Progenitor cell of endocrine pancreas (in vitro differentiated cells): Measurements from ENCODE around the gene ANXA8. TPM values are rescaled to one million over a fixed set of nuclear protein-coding genes. Genes with fewer than 3 reads are reported as not detected.

Source experiments
- DNase-seq: peaks from one replicate; pipeline ENCODE4 v3.0.0; 2021; ENCODE audit warnings: low spot score; ENCODE audit not compliant: unreplicated experiment
- H3K27ac Mint-ChIP-seq: 2 replicates; pipeline ENCODE4 v1.8.0; 2021; ENCODE audit warnings: mild to moderate bottlenecking, moderate library complexity, mixed read lengths
- H3K27me3 Mint-ChIP-seq: 2 replicates; pipeline ENCODE4 v1.8.0; 2021; ENCODE audit warnings: mixed read lengths
- H3K36me3 Mint-ChIP-seq: 2 replicates; pipeline ENCODE4 v1.8.0; 2022; ENCODE audit warnings: mixed read lengths; ENCODE audit not compliant: insufficient read depth
- H3K4me1 Mint-ChIP-seq: 2 replicates; pipeline ENCODE4 v1.8.0; 2021; ENCODE audit warnings: low read depth, mixed read lengths
- H3K4me3 Mint-ChIP-seq: 2 replicates; pipeline ENCODE4 v1.8.0; 2021; ENCODE audit warnings: low read depth, mild to moderate bottlenecking, moderate library complexity, mixed read lengths
- H3K9me3 Mint-ChIP-seq: 2 replicates; pipeline ENCODE4 v1.8.0; 2021; ENCODE audit warnings: low read depth, mixed read lengths
- total RNA-seq: library from RNA; stranded (reverse); gene quantifications from 2 replicates; pipeline ENCODE4 v1.2.1, GENCODE V29; 2021
- TF ChIP-seq, protein P1 (sequence below): fragments of 200-600 bp; sonication (generic); IDR thresholded peaks from one replicate; pipeline ENCODE4 v1.5.0; 2021; ENCODE audit warnings: antibody characterized with exemption, mild to moderate bottlenecking; ENCODE audit not compliant: unreplicated experiment

The ANXA8 gene
- total RNA-seq, 1 donor from 2014 or later: not detected

DNA sequence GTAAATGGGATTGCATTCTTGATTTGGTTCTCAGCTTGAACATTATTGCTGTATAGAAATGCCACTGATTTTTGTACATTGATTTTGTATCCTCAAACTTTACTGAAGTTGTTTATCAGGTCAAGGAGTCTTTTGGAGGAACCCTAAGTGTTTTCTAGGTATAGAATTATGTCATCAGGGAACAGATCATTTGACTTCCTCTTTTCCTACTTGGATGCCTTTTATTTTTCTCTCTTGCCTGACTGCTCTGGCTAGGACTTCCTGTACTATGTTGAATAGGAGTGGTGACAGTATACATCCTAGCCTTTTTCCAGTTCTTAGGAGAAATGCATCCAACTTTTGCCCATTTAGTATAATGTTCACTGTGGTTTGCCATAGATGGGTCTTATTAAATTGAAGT lies 48.8 kb downstream of the ANXA8 start:
- TF ChIP-seq, protein P1, sequence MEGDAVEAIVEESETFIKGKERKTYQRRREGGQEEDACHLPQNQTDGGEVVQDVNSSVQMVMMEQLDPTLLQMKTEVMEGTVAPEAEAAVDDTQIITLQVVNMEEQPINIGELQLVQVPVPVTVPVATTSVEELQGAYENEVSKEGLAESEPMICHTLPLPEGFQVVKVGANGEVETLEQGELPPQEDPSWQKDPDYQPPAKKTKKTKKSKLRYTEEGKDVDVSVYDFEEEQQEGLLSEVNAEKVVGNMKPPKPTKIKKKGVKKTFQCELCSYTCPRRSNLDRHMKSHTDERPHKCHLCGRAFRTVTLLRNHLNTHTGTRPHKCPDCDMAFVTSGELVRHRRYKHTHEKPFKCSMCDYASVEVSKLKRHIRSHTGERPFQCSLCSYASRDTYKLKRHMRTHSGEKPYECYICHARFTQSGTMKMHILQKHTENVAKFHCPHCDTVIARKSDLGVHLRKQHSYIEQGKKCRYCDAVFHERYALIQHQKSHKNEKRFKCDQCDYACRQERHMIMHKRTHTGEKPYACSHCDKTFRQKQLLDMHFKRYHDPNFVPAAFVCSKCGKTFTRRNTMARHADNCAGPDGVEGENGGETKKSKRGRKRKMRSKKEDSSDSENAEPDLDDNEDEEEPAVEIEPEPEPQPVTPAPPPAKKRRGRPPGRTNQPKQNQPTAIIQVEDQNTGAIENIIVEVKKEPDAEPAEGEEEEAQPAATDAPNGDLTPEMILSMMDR: no peak
- DNase-seq: no peak
- peaks cover 2% of the 10 kb centered on the region for H3K36me3 Mint-ChIP-seq
- H3K4me1 Mint-ChIP-seq: no peaks in the 10 kb centered on the region
- peaks cover 21% of the 10 kb centered on the region for H3K27me3 Mint-ChIP-seq
- H3K4me3 Mint-ChIP-seq: no peak overlapping the region
- peaks cover 10% of the 10 kb centered on the region for H3K9me3 Mint-ChIP-seq
- H3K27ac Mint-ChIP-seq: no peak overlapping the region

DNA sequence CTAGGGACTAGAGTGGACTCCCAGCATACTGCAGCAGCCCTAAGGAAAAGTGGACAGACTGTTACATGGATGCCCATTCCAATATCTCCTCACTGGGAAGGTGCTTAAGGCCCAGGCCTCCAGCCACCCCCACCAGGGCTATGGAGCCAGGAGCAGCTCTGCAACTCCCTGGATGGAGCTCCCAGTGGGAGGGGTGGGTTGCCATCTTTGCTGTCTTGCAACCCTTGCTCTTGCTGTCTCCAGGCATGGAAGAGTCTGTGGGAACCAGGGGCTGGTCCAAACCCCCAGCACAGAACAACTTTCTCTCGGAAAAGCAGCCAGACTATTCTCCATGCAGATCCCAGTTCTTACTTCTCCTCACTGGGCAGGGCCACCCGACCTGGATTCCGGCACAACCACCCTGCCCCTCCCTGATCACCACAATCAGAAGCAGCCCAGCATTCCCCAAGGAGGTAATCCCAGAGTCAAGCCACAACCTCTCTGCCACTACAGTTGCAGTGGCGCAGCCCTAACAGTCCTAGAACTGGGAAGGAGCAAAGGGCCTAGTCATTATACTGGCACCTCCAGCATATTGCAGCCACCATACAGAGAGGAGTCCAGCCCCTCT lies 58.0 kb downstream of the ANXA8 start:
- DNase-seq: no peak
- Mint-ChIP-seq H3K27ac (no peak overlapping the region), H3K4me1 (peaks cover 2% of the 10 kb centered on the region), H3K9me3 (peaks cover 5% of the 10 kb centered on the region), H3K4me3 (no peak overlapping the region), H3K27me3 (peaks cover 9% of the 10 kb centered on the region), H3K36me3 (no peaks in the 10 kb centered on the region)
- TF ChIP-seq, protein P1: no peak

DNA sequence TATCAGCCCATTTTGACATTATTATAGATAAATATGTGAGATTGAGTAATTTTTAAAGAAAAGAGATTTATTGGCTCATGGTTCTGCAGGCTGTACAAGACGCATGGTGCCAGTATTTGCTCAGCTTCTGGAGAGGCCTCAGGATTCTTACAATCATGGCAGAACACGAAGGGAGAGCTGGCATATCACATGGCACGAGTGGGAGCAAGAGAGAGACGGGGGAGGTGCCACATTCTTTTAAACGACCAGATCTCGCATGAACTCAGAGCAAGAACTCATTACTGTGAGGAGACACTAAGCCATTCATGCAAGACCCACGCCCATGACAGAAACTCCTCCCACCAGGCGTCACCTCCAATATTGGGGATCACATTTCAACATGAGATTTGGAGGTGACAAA lies 59.7 kb downstream of the ANXA8 start:
- H3K27ac Mint-ChIP-seq: no peak overlapping the region
- TF ChIP-seq, protein P1: no peak
- peaks cover 2% of the 10 kb centered on the region for H3K27me3 Mint-ChIP-seq
- no peak overlapping the region for H3K4me3 Mint-ChIP-seq
- no peaks in the 10 kb centered on the region for H3K36me3 Mint-ChIP-seq
- H3K4me1 Mint-ChIP-seq: peaks cover 2% of the 10 kb centered on the region
- no peak for DNase-seq
- peaks cover 5% of the 10 kb centered on the region for H3K9me3 Mint-ChIP-seq

DNA sequence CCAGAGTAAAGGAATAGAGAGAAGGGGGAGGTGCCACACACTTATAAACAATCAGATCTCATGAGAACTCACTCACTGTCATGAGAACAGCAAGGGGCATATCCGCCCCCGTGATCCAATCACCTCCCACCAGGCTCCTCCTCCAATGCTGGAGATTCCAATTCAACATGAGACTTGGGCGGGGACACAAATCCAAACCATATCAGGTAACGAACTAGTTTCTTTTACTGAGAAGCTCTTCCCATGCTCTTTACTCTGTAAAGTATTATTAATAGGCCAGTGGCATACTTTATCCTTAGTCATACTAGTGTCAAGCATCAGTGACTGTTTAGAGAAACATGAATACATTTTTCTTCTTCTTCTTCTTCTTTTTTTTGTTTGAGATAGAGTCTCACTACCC lies 60.4 kb downstream of the ANXA8 start:
- Mint-ChIP-seq H3K4me1 (peaks cover 2% of the 10 kb centered on the region), H3K27me3 (no peaks in the 10 kb centered on the region), H3K36me3 (no peaks in the 10 kb centered on the region), H3K9me3 (no peaks in the 10 kb centered on the region), H3K4me3 (no peak overlapping the region), H3K27ac (no peak overlapping the region)
- no peak for DNase-seq
- TF ChIP-seq, protein P1: no peak

DNA sequence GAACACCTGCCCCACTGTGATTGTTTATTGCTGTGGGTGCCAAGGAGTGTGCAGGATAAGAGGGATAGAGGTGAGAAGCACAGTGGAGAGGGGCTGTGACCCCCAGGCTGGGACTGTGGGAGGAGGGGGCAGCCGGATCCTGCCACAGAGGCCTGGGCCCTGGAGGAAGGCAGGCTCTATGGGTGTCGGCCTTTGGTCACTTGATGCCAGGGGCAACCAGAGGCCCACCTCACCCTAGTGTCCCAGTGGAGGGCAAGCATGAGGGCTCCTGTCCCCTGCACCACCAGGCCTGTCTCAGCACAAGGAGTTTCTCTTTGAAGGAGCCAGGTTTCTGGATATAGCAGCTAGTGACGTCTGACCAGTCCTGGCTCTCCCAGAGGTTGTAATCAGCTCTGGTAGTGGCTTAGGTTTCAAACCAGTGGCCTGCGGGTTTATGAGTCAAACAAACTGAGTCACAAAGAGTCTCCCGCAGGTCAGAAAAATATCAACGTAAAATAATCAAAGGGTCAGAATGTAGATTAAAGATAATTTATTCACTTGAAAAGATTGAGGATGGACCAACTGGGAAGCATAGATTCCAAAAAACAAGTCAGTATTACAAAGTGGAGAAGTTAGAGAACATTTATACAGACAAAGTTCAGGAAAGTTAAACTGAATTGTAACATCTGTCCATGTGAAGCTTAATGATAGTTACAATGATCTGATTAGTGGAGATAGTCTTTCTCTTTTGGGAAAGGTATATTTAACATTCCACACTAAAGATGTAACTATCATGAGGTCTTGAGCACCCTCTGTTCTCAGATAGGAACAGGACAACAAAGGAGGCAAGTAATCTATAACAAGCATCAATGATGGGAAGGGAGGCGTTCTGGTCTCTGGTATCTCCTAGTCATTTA lies 62.6 kb downstream of the ANXA8 start:
- Mint-ChIP-seq H3K4me1 (peaks cover 2% of the 10 kb centered on the region), H3K27ac (no peak overlapping the region), H3K9me3 (no peaks in the 10 kb centered on the region), H3K36me3 (no peaks in the 10 kb centered on the region), H3K4me3 (no peak overlapping the region), H3K27me3 (no peaks in the 10 kb centered on the region)
- no peak for DNase-seq
- TF ChIP-seq, protein P1: no peak
